Transverse colon (tissue), 4 donors: ENCODE results near the gene CBLB.

Experiments used
- CTCF ChIP-seq, 5 experiments: fragments of 200-600 bp in 3 of 5; fragments of 450-650 bp in 2 of 5; sonication (generic) in 3 of 5; IDR thresholded peaks; 1 replicate in 2 of 5; 2 replicates in 3 of 5; pipeline ENCODE4 v1.5.1; 2016 to 2017; ENCODE audit warnings: antibody characterized with exemption in 5 of 5, inconsistent platforms in 3 of 5, mild to moderate bottlenecking in 2 of 5, moderate library complexity in 1 of 5
- EP300 ChIP-seq: sonication (generic); formaldehyde crosslinking; IDR thresholded peaks from one replicate; pipeline ENCODE4 v1.6.1; 2017; ENCODE audit warnings: antibody characterized with exemption, low read depth
- POLR2A ChIP-seq: fragments of 450-650 bp; IDR thresholded peaks from one replicate; pipeline ENCODE4 v1.6.1; 2016; ENCODE audit warnings: antibody characterized with exemption, mild to moderate bottlenecking, moderate library complexity
- POLR2AphosphoS5 ChIP-seq, 3 donors: sonication (generic); formaldehyde crosslinking; IDR thresholded peaks; one replicate each; pipeline ENCODE4 v1.6.1; 2016; ENCODE audit warnings: antibody characterized with exemption in 3 of 3

DNA sequence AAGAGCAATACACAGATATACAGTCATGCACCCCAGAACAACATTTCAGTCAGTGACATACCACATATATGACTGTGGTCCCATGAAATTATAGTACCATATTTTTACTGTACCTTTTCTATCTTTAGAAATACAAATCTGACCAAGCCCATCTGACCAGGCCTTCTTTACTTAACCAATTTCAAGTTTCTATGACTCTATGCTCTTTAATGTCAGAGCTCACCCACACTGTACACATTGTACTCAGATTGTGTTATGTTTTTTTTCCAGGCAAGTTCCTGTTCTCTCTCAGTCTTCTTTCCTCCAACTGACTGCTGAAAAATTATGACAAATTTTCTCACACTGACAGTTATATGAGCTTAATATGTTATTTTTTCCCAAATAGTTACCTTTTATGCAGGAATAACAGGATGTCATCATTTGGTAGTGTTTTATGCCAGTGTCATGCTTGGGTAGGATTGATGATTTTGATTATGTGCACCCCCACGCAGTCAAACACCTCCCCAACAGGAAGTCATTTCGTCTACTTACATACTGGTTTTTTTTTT lies 8.0 kb upstream of the CBLB start:
- TF ChIP-seq POLR2AphosphoS5 (IDR thresholded peaks at IDR 0.05) (no peak), CTCF (IDR thresholded peaks at IDR 0.05) (no peak), POLR2A (no peak), EP300 (no peak)
